HUDEP-2 (cell line): ENCODE measurements around the gene ORC1.
A peak's percentile ranks its signal among the peaks of the same experiment; 100 is the strongest.
"Not testable (repeated sequence)": the region's sequence is repeated elsewhere in the genome, so short reads cannot be mapped to it uniquely, and the experiment has no call there.

Experiments
- DNase-seq, 76 experiments: peaks; one replicate each; lab custom pipeline; 2025; ENCODE audit not compliant: unreplicated experiment in 76 of 76; lab: John Stamatoyannopoulos, UW

ORC1 gene

GRCh38 chr1:52393174-52393573, 11.0 kb downstream of the ORC1 start:
- DNase-seq, result no peak

- DNase-seq, result no peak
These were observed 17.8 kb downstream of the ORC1 start for GRCh38 chr1:52386458-52386857.

DNA sequence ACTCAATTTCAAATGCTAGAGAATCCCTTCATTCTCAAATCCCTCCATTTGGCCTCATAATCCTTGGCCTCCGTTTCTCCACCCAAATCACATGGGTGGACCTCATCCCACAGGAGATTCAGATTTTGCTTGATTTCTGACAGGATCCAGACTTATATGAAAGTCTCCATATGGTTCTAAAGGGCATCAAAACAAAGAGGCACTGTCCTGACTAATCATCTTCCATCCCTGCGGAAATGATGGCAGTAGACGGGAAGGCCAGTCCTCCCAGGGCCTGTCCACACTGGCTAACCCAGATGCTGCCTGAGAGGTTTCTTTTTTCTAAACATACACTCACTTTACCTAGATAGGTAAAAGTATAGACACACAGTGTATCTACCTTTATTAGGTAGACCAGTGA, 18.8 kb downstream of the ORC1 start:
- DNase-seq, result no peak

GRCh38 chr1:52369851-52370250, 34.4 kb downstream of the ORC1 start:
- not testable (repeated sequence) for DNase-seq

DNA sequence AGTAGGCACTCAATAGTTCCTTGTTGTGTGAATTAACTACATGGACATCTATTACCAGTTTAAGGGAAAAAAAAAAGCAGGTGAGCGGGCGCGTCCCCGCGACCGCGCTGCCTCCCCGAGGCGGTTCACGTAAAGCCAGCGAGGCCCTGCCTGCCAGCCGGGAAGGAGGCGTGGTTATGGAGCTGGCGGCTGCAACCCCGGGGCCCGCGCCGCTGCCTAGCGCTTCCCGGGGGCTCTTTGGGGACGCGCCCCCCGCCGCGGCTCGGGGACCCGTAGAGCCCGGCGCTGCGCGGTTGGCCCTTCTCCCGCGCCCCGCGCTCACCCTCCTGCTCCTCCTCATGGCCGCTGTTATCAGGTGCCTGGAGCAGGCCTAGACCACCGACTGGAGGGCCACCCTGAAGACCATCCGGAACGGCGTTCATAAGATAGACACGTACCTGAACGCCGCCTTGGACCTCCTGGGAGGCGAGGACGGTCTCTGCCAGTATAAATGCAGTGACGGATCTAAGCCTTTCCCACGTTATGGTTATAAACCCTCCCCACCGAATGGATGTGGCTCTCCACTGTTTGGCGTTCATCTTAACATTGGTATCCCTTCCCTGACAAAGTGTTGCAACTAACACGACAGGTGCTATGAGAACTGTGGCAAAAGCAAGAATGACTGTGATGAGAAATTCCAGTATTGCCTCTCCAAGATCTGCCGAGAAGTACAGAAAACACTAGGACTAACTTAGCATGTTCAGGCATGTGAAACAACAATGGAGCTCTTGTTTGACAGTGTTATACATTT, 35.6 kb downstream of the ORC1 start:
- peak in 57 of 76 experiments; percentile 1 to 64 (median 37) for DNase-seq

DNA sequence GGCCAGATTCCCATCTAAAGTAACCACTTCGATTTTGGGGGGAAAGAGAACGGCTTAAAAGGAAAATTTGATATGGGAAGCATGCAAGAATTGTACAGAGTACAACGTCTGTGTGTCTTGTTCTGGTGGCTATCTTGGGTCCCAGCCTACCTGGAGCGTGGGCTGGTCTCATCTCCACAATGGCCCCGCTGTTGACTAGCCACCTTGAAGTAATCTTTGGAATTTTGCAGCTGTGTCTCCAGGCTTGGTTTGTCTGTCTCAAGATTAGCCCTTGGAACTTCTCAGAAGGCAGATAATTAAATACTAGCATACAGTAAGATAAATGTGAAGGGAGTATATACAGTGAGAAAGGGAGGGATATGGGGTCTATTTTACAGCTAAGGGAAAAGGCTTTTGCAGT, 37.0 kb downstream of the ORC1 start:
- no peak for DNase-seq

DNA sequence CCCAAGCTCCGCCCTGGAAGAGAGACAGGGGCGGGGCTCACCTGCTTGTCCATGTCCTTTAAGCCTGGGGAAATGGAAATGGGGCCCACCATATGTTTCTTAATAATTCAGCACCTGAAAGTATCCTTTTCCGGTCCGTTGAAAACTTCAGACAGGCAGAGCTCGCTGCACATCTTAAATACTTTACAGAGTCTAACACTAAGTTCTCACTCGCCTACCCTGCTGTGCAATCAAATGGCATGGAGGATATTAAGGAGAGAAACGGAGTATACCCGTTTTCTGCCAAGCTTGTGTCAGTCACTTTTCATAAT, 37.8 kb downstream of the ORC1 start:
- no peak for DNase-seq

DNA sequence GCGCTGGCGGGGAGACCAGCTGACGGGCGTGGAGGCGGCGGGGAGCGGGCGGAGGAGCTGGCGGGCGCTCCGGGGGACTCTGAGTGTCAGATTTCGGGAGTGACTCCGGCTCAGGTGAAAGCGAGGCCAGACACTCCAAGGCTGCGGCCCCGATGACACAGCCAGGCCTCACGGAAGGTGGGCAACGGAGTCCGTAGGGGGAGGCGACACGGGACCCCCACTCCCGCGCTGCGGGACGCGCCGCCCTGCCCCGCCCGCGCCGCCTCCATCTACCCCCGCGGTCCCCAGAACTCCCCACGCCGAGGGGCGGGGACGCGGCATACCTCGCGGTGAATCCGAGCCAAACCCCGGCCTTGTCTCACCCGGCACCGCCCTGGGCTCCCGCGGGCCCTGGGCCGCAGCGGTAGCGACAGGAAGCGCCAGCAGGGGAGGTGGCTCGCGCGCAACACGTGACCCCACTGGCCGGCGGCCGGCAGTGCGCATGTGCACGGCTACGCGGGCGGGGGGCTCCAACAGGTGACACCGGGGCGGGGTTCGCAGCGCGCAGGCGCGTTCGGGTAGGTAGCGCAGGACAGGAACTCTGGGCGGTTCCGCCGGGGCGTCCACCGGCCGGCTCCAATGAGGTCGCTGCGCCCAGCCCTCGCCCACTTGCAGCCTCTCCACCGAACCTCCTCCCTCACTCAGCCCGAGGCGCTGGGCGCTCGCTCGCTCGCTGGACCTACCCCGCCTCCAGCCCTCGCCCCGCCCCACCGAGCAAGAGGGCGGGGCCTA, 38.3 kb downstream of the ORC1 start, which contains the start of gene CC2D1B:
Gene CC2D1B, minus strand, starts transcription at position 460 of the 771 bp plus-strand sequence. CDS start 1,585 bp downstream, outside the sequence.
- DNase-seq, result peak; percentile 34 to 99 (median 98)

- DNase-seq, result peak in 31 of 76 experiments; percentile 1 to 38 (median 16)
These were observed 39.0 kb downstream of the ORC1 start for GRCh38 chr1:52365071-52365745.

DNA sequence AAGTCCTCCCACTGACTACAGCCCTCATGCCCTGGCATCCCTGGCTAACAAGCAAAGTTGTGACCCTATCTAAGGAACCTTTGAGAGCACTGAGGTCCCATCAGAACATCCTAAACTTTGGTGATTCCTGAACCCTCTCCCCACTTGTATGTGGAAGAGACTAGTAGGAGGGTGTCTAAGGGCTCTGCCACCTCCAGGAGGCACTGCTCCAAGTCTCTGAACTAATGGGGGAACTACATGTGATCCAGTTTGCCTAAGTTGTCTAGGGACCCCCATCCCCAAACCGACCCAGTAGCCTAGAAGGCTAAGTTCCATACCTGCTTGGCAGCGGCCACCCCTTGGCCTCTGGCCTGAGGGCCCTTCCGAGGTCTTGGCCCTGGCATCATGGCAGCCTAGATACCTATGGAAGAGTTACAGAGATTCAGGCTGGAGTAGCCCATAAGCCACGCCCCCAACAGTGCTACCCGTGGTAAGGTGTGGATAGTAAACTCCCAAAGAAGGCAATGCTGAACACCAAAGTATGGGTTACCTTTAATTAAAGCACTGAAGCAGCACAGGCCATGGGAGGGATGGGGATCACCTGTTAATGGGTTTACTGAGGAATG, 39.9 kb downstream of the ORC1 start:
- DNase-seq, result peak in 1 of 76 experiments; percentile 5

GRCh38 chr1:52360595-52360968, 43.6 kb downstream of the ORC1 start:
- no peak for DNase-seq

DNA sequence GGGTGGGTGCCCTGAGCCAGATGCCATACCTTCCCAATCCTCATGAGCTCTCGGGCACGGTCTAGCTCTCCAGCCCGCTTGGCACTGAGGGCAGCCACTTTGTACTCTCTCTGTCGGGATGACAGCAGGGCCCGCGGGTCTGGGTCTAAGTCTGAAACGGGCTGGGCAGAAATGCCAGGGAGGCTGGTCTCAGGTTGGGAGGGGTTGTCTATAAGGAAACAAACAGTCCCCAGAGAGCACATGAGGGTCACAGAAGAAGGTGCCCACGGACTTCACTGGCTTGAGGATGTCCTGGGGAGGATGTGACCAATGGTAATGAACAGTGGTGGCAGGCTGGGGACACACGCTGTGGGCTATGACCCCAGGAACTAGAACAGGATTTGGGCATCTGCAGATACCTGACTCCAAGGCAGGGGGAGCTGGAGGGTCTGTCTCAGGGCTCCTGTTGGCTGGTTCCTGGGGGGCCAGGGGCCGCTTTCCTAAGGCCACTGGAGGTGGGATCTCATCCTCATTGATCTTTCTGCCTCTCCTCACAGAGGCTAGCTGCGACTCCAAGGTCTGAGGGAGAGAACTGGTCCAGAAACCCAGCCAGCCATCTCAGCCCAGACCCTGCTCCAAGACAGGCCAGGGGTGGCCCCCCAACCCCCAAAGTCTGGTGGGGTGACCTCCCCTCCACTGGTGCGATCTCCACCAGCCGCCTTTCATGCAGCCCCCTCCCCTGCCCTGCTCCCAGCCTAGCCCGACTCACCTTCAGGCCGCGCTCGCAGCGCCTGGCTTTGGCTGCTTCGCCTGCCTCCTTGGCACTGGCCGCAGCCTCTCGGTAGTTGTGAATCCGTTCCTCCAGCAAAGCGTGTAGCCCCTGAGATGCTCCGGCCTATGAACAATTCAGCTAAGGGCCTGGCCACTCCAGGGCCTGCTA, 44.3 kb downstream of the ORC1 start:
- DNase-seq, result no peak

GRCh38 chr1:52358851-52359497, 45.2 kb downstream of the ORC1 start:
- no peak for DNase-seq

DNA sequence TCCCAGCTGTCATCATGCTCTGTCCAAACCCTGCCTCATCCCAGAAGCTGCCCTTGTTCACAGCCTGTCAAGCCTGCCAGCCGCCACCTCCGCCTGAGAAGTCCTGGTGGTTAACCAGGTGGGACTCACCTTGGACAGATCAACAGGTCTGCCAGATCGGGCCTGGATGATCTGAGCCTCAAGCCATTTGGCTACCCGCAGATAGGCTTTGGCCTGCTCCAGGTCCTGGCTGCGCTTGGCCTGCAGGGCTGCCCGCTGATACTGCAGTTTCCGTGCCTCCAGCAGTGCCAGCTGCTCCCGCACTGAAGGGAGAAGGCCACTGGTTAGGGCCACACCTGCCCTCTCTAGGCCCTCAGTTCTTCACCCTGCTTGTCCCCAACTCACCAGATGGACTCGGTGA, 46.8 kb downstream of the ORC1 start:
- DNase-seq, result no peak

DNA sequence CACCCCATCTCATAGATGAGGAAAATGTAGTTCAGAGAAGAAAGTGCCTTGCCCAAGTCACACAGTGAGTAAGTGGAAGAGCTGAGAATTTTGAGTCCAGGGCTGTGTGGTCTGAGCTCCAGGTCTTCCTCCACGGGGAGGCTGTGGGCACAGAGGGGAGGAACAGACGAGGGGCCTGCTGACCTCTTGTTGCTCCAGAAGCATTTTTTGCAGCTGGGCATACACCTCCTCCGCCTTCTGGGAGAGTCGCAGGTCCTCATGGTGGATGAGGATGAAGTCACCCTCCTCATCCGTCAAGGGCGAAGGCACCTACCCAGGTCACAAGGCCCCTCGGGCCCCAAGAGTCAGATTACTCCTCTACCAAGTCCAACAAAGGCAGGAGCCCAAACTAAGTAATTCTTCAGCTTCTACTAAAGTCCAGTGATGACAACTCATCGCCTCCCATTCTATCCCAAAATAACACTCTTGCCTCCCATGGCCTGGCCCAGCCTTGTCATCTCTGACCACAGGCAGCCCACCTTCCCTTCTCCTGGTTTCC, 47.3 kb downstream of the ORC1 start:
- DNase-seq, result no peak

DNA sequence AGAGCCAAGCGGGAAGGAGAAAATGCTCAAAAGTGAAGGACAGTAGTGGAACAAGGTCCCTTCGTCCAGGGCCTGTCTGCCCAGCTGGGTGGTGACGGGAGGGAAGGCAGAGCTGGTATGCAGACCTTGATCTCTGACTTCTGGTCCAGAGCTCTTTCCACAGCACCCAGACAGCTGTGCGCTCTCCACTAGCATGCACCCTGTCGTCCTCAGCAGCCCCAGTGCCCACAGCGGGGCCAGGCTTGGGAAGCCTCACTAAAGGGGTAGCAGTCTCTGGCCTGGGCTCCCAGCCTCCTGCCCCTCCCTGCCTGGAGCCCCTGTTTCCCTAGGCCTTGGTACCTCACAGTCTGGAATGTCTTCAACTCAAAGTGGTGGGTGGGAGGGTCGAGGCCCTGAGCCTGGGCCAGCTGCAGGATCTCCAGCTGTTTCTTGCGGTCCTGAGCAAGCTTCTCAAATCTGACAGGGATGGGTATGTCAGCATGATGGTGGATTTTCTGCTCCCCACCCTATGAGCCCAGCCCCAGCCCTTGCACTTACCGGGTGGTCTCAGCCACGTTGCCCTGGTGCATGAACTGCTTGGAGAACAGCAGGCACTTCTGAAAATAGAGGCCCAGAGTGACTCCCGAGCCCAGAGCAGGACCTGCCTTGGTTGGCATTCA, 48.2 kb downstream of the ORC1 start:
- no peak for DNase-seq

- DNase-seq, result no peak
These were observed 48.8 kb downstream of the ORC1 start for GRCh38 chr1:52355436-52355835.

GRCh38 chr1:52352690-52353089, 51.5 kb downstream of the ORC1 start:
- DNase-seq, result no peak
